Astrocyte of the cerebellum (primary cell): Measurements from ENCODE around the gene TFPT.

ENCODE experiments used
- DNase-seq: peaks from one replicate; pipeline ENCODE4 v3.0.0-alpha.2; 2011; ENCODE audit warnings: low read depth
- H3K4me3 ChIP-seq: 2 replicates; pipeline ENCODE4 v1.5.1; 2011; ENCODE audit warnings: mild to moderate bottlenecking, low read depth, low read length, moderate library complexity
- in situ Hi-C: cut with HindIII; loops from 2 replicates; pipeline ENCODE4 v1.10.0; 2017; ENCODE audit warnings: low sequenced_read_pairs
- TF ChIP-seq, protein P1 (sequence below): IDR thresholded peaks from 2 replicates; pipeline ENCODE4 v1.5.1; 2012; ENCODE audit warnings: low read length, low read depth, moderate library complexity, mild to moderate bottlenecking; ENCODE audit errors: missing control alignments

TFPT gene

DNA sequence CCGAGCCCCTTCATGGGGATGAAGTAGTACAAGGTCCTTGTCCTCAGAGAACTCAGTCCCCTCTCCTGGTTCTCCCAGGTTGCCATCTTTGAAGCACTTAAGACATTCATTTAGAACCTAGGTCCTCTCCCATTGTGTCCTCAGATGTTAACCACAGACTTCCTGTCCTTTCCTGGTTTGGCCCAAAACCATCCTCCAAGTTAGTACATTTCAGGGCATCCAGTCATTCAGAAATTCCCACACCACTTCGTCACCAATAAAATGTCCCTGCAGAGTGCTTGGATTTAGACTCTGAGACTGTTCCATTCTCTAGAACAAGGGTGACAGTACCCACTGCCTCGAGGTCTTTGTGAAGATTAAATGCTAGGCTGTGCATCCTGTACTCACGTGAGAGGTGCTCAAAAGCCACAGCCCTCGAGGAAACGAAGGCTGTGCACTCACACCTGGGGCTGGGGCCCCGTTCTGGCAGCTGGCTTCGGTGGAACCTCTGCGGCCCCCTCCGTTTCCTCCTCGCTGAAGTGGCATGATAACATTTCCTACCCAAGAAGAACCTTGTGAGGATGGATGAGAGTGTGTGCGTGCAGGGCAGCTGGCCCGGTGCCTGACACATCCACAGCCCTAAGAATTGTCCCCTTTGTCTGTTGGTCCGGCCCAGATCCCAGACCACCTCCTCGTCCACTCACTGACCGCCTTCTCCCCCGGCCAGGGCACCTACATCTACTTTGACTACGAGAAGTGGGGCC, 39.3 kb upstream of the TFPT start:
- in situ Hi-C loops: no loop called here
- TF ChIP-seq, protein P1, sequence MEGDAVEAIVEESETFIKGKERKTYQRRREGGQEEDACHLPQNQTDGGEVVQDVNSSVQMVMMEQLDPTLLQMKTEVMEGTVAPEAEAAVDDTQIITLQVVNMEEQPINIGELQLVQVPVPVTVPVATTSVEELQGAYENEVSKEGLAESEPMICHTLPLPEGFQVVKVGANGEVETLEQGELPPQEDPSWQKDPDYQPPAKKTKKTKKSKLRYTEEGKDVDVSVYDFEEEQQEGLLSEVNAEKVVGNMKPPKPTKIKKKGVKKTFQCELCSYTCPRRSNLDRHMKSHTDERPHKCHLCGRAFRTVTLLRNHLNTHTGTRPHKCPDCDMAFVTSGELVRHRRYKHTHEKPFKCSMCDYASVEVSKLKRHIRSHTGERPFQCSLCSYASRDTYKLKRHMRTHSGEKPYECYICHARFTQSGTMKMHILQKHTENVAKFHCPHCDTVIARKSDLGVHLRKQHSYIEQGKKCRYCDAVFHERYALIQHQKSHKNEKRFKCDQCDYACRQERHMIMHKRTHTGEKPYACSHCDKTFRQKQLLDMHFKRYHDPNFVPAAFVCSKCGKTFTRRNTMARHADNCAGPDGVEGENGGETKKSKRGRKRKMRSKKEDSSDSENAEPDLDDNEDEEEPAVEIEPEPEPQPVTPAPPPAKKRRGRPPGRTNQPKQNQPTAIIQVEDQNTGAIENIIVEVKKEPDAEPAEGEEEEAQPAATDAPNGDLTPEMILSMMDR: no peak

GRCh38 chr19:54153731-54154326, 38.4 kb upstream of the TFPT start:
- no peak overlapping the region for H3K4me3 ChIP-seq
- in situ Hi-C loops: no loop called here
- TF ChIP-seq, protein P1: no peak
- no peak for DNase-seq

More for the DNA sequence above, 39.3 kb upstream of the TFPT start:
- no peak for DNase-seq
- H3K4me3 ChIP-seq: no peak overlapping the region

DNA sequence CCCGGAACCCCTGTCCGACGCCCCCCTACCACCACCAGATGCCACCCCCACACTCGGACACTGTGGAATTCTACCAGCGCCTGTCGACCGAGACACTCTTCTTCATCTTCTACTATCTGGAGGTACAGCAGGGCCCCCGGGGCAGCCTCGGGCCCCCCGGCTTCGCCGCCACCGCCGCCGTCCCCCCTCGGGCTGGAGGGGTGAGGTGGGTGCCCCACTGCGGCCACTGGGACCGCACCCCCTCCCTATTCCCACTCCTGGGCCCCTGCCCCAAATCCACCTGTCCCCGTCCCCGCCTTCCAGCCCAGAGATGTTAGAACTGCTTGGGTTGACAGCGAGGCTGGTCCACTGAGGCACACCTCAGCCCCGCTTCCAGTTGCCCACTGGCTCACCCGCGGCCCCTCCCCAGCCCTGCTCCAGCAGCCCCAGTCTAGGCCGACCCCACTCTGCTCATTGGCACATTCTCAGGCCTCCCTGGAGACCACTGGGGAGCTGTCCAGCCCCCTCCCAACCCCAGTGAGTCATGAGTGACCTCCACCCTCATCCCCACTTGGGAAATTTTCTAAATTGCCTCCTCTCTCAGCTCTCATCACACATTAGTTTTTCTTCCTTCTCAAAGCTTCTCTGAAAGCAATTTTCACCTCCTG, 37.5 kb upstream of the TFPT start:
- in situ Hi-C loops: no loop called here
- no peak for DNase-seq
- no peak overlapping the region for H3K4me3 ChIP-seq
- TF ChIP-seq, protein P1: no peak

- TF ChIP-seq, protein P1: no peak
- DNase-seq: no peak
- no peak overlapping the region for H3K4me3 ChIP-seq
- in situ Hi-C loops: no loop called here
Observed at GRCh38 chr19:54152267-54152666, 36.8 kb upstream of the TFPT start.

GRCh38 chr19:54151362-54152035, 36.0 kb upstream of the TFPT start:
- DNase-seq: no peak
- TF ChIP-seq, protein P1: no peak
- H3K4me3 ChIP-seq: no peak overlapping the region
- in situ Hi-C loops: no loop called here

GRCh38 chr19:54149021-54149812, 33.8 kb upstream of the TFPT start:
- DNase-seq: no peak
- TF ChIP-seq, protein P1: no peak
- in situ Hi-C loops: no loop called here
- H3K4me3 ChIP-seq: no peak overlapping the region
